Body of pancreas (tissue), 4 donors: ENCODE measurements around the gene MIOX. TPM values are rescaled to one million over a fixed set of nuclear protein-coding genes. Genes with fewer than 3 reads are reported as not detected.

Experiments
- ATAC-seq: fragments of 150-250 bp; one replicate; pipeline ENCODE4 v1.9.1; 2016
- DNase-seq, 4 donors: peaks; one replicate each; pipeline ENCODE4 v3.0.0-alpha.2; 2019
- H3K27ac ChIP-seq, 4 donors: fragments of 200-600 bp; sonication (generic); 1 replicate in 3 of 4; 2 replicates in 1 of 4; pipeline versions ENCODE4 v1.5.1 to v1.6.1; 2016 to 2019; ENCODE audit warnings: mild to moderate bottlenecking in 1 of 4, mixed read lengths in 1 of 4, moderate library complexity in 1 of 4
- H3K27me3 ChIP-seq, 2 donors: fragments of 200-600 bp; sonication (generic); one replicate each; pipeline ENCODE4 v1.6.0; 2016; ENCODE audit warnings: mild to moderate bottlenecking in 1 of 2
- H3K36me3 ChIP-seq, 2 donors: fragments of 200-600 bp; sonication (generic); replicated peaks in 1 of 2; 2 replicates each; pipeline ENCODE4 v1.5.1; 2016; ENCODE audit warnings: low read depth in 2 of 2; ENCODE audit not compliant: insufficient read depth in 1 of 2
- H3K4me1 ChIP-seq: fragments of 200-600 bp; sonication (generic); one replicate; pipeline ENCODE4 v1.6.0; 2016
- H3K4me3 ChIP-seq, 2 donors: fragments of 200-600 bp; sonication (generic); 1 replicate in 1 of 2; 2 replicates in 1 of 2; pipeline ENCODE4 v1.5.1; 2016 to 2019
- H3K9me3 ChIP-seq, 3 donors: fragments of 200-600 bp; sonication (generic); 1 replicate in 2 of 3; 2 replicates in 1 of 3; pipeline ENCODE4 v1.5.1; 2016
- POLR2A ChIP-seq, 3 donors: fragments of 450-650 bp; IDR thresholded peaks; one replicate each; pipeline ENCODE4 v1.6.1; 2016; ENCODE audit warnings: antibody characterized with exemption in 3 of 3, mild to moderate bottlenecking in 2 of 3
- WGBS, 2 donors: methylation state at CpG; one replicate each; pipeline ENCODE4 v1.1.5; 2017; 5-methylcytosine and 5-hydroxymethylcytosine counted together
- intact Hi-C: fragments of 100-400 bp; cut with DNase I; formaldehyde crosslinking; loops from one replicate; pipeline ENCODE4 v1.15.1; 2023
- total RNA-seq, 2 donors: library from RNA; depleted of rRNA; stranded (reverse); fragments of >200 nt; gene quantifications; one replicate each; pipeline ENCODE4 v1.1.0, GENCODE V29; 2016
- TF ChIP-seq, protein P1 (sequence below), 7 experiments: fragments of 450-650 bp in 4 of 7; fragments of 200-600 bp in 3 of 7; sonication (generic) in 3 of 7; IDR thresholded peaks; one replicate each; pipeline ENCODE4 v1.5.1; 2016 to 2019; ENCODE audit warnings: antibody characterized with exemption in 7 of 7

MIOX gene
- total RNA-seq, 2 donors from 2014 or later, result not detected

DNA sequence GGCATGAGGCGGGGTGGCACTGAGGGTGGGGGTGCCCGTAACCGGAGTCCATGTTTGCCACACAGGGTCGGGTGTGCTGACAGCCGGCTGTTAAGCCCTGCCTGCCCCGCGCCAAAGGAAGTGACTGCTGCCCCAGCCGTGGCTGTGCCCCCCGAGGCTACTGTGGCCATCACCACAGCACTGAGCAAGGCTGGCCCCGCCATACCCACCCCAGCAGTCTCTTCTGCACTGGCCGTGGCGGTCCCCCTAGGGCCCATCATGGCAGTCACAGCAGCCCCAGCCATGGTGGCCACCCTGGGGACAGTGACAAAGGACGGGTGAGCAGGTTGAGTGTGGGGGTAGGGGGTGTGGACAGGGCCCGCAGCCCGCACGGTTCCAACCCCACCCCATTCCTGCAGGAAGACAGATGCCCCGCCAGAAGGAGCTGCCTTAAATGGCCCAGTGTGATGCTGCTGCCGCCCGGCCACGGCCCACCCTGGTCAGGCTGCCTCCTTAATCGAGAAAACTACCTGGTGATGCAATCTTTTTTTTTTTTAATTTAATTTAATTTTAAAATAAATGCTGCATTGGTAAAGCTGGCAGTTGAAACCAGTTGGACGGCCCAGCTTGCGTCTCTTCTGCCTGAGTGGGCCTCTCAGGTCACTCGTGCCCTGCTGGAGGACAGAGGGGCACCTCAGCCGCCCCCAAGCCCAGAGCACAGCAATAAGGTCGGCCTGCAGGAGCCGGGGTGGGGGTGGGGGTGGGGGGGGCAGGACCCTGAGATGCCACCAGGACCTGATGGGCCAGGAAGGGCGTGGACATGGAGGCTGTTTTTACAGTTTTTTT, 42.6 kb upstream of the MIOX start:
- WGBS, 2 donors, result 74 to 76% methylated on average over 16 to 28 of the region's 28 CpGs
- Histone ChIP-seq H3K4me1 (no peaks in the 10 kb centered on the region), H3K27ac (peak overlapping the region in 1 of 4 donors; percentile 49), H3K4me3 (no peak overlapping the region), H3K27me3 (no peaks in the 10 kb centered on the region), H3K36me3 (peaks cover 0 to 24% of the 10 kb centered on the region in 2 donors), H3K9me3 (no peaks in the 10 kb centered on the region)
- no peak for TF ChIP-seq POLR2A (IDR thresholded peaks at IDR 0.05)
- TF ChIP-seq, protein P1, sequence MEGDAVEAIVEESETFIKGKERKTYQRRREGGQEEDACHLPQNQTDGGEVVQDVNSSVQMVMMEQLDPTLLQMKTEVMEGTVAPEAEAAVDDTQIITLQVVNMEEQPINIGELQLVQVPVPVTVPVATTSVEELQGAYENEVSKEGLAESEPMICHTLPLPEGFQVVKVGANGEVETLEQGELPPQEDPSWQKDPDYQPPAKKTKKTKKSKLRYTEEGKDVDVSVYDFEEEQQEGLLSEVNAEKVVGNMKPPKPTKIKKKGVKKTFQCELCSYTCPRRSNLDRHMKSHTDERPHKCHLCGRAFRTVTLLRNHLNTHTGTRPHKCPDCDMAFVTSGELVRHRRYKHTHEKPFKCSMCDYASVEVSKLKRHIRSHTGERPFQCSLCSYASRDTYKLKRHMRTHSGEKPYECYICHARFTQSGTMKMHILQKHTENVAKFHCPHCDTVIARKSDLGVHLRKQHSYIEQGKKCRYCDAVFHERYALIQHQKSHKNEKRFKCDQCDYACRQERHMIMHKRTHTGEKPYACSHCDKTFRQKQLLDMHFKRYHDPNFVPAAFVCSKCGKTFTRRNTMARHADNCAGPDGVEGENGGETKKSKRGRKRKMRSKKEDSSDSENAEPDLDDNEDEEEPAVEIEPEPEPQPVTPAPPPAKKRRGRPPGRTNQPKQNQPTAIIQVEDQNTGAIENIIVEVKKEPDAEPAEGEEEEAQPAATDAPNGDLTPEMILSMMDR (IDR thresholded peaks at IDR 0.05), result no peak
- DNase-seq, result peak in 1 of 4 donors; percentile 16
- ATAC-seq, result no peak
- intact Hi-C loops, result no loop called here

DNA sequence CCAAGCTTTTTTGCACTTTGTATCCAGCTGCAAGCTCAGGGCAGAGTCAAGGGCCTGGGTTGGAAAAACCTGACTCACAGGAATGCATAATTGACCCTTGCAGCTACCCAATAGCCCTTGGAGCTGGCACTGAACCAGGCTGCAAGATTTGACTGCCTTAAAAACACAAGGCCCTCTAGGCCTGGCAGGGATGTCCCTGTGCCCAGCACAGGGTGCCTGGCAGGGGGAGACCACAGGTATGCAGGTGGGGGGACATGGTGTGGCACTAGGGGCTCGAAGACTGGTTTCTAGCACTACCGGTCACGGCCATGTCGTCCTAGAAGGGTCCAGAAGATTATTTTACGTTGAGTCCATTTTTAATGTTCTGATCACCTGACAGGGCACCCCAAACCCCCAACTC, 42.0 kb upstream of the MIOX start:
- no peak for ATAC-seq
- Histone ChIP-seq H3K27me3 (no peaks in the 10 kb centered on the region), H3K27ac (peak overlapping the region in 2 of 4 donors; percentile 15 to 49), H3K4me1 (no peaks in the 10 kb centered on the region), H3K36me3 (peaks cover 0 to 24% of the 10 kb centered on the region in 2 donors), H3K4me3 (no peak overlapping the region), H3K9me3 (no peaks in the 10 kb centered on the region)
- intact Hi-C loops, result no loop called here
- WGBS, 2 donors, result 83 to 87% methylated on average over 5 of the region's 5 CpGs
- DNase-seq, result peak in 3 of 4 donors; percentile 44 to 59 (median 49)
- no peak for TF ChIP-seq POLR2A (IDR thresholded peaks at IDR 0.05)
- TF ChIP-seq, protein P1 (IDR thresholded peaks at IDR 0.05), result no peak

DNA sequence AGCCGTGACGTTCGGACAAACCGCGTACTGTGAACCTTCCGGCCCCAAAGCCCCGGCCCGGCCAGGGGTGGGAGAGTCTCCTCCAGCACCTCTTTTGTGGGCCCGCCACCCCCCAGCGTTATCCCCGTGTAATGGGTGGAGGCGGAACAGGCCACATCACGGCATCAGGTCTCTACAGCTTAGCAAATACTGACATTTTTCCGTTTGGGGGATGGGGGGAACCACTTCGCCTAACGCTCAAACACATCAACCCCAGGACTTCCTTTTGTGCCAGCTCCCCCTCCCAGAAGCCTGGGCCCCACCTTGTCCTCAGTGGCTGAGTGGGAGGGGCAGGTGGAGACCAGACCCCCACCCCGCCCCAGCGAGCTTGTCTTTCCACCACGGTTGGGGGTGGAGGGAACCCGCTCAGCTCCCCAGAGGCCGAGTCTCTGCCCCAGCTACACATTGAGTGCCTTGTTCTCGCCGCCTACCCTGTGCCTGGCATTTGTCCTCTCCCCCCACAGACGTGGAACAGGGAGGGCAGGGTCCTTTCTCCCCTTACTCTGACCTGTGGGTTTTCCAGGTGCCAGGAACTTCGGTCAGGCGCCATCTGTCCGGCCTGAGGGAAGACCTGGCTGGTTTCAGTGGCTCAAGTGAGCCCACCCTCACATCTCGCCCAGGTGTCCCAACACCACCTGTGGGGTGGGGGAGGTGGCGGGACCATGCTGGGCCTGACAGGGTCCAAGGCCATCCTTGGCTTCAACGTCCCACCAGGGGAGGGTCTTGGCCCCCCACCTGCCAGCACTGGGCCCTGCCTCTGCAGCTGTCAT, 41.4 kb upstream of the MIOX start:
- no peak overlapping the region for H3K4me3 ChIP-seq
- 61 to 77% methylated on average over 5 to 29 of the region's 30 CpGs for WGBS, 2 donors
- no peak for ATAC-seq
- DNase-seq, result peak in 1 of 4 donors; percentile 17
- H3K27ac ChIP-seq, result peak overlapping the region in 3 of 4 donors; percentile 8 to 49 (median 15)
- no peaks in the 10 kb centered on the region for H3K9me3 ChIP-seq
- no peaks in the 10 kb centered on the region for H3K4me1 ChIP-seq
- peaks cover 0 to 20% of the 10 kb centered on the region in 2 donors for H3K36me3 ChIP-seq
- H3K27me3 ChIP-seq, result no peaks in the 10 kb centered on the region
- intact Hi-C loops, result no loop called here
- TF ChIP-seq POLR2A (IDR thresholded peaks at IDR 0.05), result no peak
- TF ChIP-seq, protein P1 (IDR thresholded peaks at IDR 0.05), result no peak

DNA sequence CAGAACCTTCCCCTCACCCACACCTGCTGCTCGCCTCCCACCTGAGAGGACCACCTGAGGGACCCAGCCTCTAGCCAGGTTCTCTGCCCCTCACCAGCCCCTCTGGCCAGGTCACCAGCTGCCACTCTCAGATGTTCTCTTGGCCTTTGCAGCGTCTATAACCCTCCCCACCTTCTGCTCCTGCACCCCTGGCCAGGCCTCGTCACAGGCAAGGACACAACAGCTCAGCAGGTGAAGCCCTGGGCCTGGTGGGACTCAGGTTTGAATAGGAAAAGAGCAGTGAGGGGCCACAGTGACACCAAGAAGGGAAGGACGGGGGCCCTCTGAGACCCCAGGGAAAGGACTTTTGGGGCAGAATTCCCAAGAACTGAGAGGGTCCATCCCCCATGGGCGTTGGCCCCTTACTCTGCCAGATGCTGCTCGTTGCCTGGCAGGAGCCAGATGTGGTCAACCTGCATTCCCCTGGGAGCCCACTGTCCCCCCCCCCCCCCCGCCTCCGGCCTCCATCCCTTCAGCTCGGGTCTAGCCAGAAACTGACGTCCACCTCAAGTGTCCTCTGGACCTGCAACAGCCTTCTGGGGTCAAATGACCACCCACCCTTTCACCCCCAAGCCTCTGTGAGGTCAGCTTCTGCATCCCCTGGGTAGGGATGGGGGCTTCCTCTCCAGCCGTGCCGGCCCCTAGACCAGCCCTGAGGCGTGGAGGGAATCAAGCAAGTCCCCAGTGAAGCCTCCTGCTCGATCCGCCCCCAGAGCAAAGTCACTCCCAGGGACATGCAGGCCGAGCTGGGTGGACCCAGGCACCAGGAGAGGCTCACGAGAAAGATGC, 40.6 kb upstream of the MIOX start:
- WGBS, 2 donors, result 75 to 85% methylated on average over 11 to 17 of the region's 17 CpGs
- TF ChIP-seq POLR2A (IDR thresholded peaks at IDR 0.05), result no peak
- TF ChIP-seq, protein P1 (IDR thresholded peaks at IDR 0.05), result no peak
- H3K36me3 ChIP-seq, result peaks cover 0 to 16% of the 10 kb centered on the region in 2 donors
- H3K27ac ChIP-seq, result peak overlapping the region in 1 of 4 donors; percentile 8
- intact Hi-C loops, result no loop called here
- H3K4me3 ChIP-seq, result no peak overlapping the region
- no peaks in the 10 kb centered on the region for H3K9me3 ChIP-seq
- H3K27me3 ChIP-seq, result no peaks in the 10 kb centered on the region
- ATAC-seq, result no peak
- no peak for DNase-seq
- no peaks in the 10 kb centered on the region for H3K4me1 ChIP-seq
